ENCODE results near the gene CIROP. TPM values are rescaled to one million over a fixed set of nuclear protein-coding genes. Genes with fewer than 3 reads are reported as not detected.
A peak's percentile ranks its signal among the peaks of the same experiment; 100 is the strongest.
"Not testable (repeated sequence)": the region's sequence is repeated elsewhere in the genome, so short reads cannot be mapped to it uniquely, and the experiment has no call there.

Gene CIROP
- total RNA-seq, 1 donor, result not detected

DNA sequence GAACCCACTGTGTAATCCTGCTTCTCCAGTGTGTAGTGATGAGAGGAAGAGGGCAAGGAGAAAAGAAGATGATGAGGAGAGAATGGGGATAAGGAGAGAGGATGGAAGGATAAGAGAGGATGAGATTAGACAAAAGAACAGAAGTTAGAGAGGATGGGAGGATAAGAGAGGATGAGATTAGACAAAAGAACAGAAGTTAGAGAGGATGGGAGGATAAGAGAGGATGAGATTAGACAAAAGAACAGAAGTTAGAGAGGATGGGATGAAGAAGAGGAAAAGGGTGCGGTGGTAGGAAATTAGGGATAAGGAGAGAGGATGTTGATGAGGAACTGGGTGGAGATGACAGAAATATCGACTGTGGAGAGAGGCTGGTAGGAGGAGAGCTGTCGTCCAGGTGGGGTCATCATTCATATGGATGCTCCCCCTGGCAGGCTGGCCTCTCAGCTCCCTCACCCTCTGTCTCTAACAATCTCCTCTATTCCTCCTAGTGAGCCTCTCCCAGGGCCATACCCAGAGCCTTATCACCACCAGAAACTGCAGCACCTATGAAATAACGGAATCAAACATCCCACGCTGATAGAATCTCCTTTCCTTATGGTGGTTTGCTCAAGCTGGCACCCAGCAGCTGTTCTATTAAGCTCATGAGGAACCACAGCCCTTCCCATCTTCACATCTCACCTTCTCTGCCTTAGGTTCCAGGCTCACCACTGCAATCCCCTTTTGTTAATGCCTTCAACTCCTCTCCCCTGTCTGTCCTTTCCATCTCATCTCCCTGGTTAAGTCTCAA lies 6.0 kb upstream of the CIROP start:
- Histone ChIP-seq H3K9me3 (ENCODE audit: low read depth, low read length) (no peaks in the 10 kb centered on the region), H3K4me1 (ENCODE audit: insufficient read depth, low read length) (peaks cover 50% of the 10 kb centered on the region), H3K27me3 (ENCODE audit: insufficient read depth, low read length) (peaks cover 2% of the 10 kb centered on the region), H3K4me3 (ENCODE audit: low read length) (no peak overlapping the region)

DNA sequence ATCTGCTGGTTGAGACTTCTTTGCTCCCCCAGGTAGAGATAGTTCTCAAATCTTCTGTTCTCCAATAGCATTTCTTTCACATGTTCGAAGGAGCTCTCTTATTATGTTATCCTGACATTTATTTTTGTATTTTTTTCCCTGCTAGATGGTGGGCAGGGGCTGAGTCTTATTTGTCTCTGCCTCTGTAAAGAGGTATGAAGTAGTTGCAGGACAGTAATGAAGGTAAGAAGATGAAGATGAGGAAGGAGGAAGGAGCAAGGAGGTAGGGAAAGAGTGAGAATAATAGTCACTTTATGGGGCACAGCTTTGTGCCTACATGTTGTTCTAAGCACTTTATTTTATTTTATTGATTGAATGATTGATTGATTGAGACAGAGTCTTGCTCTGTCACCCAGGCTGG lies 5.0 kb upstream of the CIROP start:
- Histone ChIP-seq H3K4me1 (ENCODE audit: insufficient read depth, low read length) (peaks cover 46% of the 10 kb centered on the region), H3K9me3 (ENCODE audit: low read depth, low read length) (no peaks in the 10 kb centered on the region), H3K4me3 (ENCODE audit: low read length) (no peak overlapping the region), H3K27me3 (ENCODE audit: insufficient read depth, low read length) (peaks cover 2% of the 10 kb centered on the region)

DNA sequence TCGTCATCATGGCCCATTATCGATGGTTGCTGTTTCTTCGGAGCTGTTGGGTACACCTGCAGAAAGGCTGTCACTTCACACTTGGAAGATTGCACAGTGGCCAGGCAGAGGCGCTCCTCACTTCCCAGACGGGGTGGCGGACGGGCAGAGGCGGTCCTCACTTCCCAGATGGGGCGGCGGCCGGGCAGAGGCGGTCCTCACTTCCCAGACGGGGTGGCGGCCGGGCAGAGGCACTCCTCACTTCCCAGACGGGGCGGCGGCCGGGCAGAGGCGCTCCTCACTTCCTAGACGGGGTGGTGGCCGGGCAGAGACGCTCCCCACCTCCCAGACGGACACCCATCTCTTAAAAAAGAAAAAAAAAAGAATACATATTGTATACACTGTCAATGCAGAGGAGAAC lies 3.4 kb upstream of the CIROP start:
- H3K4me1 ChIP-seq (ENCODE audit: insufficient read depth, low read length), result peaks cover 30% of the 10 kb centered on the region
- H3K27me3 ChIP-seq (ENCODE audit: insufficient read depth, low read length); H3K4me3 ChIP-seq (ENCODE audit: low read length); H3K9me3 ChIP-seq (ENCODE audit: low read depth, low read length): not testable (repeated sequence)

DNA sequence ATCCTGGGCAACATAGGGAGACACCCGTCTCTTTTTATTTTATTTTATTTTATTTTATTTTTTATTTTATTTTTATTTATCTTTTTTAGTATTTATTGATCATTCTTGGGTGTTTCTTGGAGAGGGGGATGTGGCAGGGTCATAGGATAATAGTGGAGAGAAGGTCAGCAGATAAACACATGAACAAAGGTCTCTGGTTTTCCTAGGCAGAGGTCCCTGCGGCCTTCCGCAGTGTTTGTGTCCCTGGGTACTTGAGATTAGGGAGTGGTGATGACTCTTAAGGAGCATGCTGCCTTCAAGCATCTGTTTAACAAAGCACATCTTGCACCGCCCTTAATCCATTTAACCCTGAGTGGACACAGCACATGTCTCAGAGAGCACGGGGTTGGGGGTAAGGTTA lies 2.8 kb upstream of the CIROP start:
- H3K9me3 ChIP-seq (ENCODE audit: low read depth, low read length); H3K4me3 ChIP-seq (ENCODE audit: low read length); H3K27me3 ChIP-seq (ENCODE audit: insufficient read depth, low read length): not testable (repeated sequence)
- peaks cover 24% of the 10 kb centered on the region for H3K4me1 ChIP-seq (ENCODE audit: insufficient read depth, low read length)

DNA sequence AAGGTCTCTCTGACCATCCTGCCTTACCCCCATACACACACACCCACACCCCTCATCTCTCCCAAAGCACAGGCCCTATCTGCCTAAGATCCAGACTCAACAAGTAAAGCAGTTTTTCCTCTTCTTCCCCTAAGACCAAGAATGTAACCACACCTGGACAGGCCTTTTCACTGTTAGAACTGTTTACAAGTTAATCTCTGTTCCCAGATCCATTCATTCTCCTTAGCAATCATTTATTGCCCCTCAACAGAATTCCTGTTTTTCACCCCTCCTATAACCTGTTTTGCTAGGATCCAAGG lies 1.9 kb upstream of the CIROP start:
- Histone ChIP-seq H3K4me1 (ENCODE audit: insufficient read depth, low read length) (peaks cover 19% of the 10 kb centered on the region), H3K27me3 (ENCODE audit: insufficient read depth, low read length) (peaks cover 2% of the 10 kb centered on the region), H3K4me3 (ENCODE audit: low read length) (no peak overlapping the region), H3K9me3 (ENCODE audit: low read depth, low read length) (no peaks in the 10 kb centered on the region)

DNA sequence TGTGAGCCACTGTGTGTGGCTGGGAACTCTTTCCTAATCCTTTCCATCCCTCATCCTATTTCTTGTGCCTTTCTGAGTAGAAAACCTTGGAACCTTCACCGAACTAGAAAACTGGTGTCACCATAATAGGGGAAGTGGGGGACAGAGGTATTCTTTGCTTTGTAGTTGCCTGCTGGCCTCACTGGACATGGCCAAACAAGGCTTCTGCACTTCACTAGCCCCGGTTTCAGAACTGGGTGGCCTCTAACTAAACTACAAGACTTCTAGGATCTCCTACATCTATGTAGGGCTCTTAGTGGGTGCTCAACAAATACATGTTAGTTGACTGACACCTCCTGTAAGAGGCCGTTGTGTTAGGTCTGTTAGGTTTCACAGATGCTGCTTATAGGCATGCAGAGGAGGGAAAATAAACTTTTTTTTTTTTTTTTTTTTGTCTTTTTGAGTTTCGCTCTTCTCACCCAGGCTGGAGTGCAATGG lies 597 bp upstream of the CIROP start:
- Histone ChIP-seq H3K27me3 (ENCODE audit: insufficient read depth, low read length) (no peaks in the 10 kb centered on the region), H3K9me3 (ENCODE audit: low read depth, low read length) (no peaks in the 10 kb centered on the region), H3K4me3 (ENCODE audit: low read length) (no peak overlapping the region), H3K4me1 (ENCODE audit: insufficient read depth, low read length) (peaks cover 9% of the 10 kb centered on the region)

DNA sequence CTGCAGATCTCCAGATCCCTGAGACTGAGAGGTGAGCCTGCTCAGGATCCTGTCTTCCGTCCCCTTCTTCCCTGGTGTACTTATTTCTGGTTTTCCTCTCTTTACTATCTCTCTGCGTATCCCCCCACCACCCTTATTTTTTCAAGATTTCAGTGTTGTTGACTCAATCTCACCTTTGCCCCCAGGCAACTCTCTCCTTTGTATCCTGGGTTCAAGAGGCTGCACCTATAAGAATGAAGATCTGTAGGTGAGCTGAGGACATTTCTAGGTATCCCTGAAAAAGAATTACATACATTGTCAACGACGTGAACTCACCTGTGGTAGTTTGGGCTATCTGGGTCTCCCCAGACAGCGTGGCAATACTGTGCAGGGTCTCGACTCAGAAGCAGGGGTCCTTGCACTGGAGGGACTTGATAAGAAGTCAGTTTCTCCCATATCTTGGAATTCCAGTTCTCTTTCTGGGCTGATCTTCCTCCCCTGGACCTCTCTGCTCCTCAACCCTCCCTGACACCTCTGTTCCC lies 659 bp downstream of the CIROP start:
- H3K27me3 ChIP-seq (ENCODE audit: insufficient read depth, low read length), result no peaks in the 10 kb centered on the region
- H3K4me1 ChIP-seq (ENCODE audit: insufficient read depth, low read length), result peaks cover 9% of the 10 kb centered on the region
- no peak overlapping the region for H3K4me3 ChIP-seq (ENCODE audit: low read length)
- H3K9me3 ChIP-seq (ENCODE audit: low read depth, low read length), result no peaks in the 10 kb centered on the region

DNA sequence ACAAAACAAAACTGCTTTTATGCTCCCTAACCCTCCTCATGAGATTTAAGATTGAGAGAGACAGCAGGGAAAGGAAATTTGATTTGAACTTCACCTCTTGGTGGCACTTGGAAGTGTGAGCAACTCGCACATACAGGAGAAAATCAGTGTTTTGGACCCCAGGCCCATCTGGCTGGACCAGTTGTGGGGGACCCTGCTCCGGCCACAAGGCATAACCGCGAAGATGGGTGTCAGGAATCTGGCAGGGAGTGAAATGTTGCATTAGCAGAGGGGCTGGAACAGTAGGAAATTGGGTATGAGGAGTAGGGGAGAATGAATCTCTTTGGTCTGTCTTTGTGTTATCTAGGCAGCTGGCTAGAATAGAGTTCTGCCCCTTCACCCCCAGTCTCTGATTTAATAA lies 1.2 kb downstream of the CIROP start:
- no peaks in the 10 kb centered on the region for H3K27me3 ChIP-seq (ENCODE audit: insufficient read depth, low read length)
- no peaks in the 10 kb centered on the region for H3K9me3 ChIP-seq (ENCODE audit: low read depth, low read length)
- H3K4me1 ChIP-seq (ENCODE audit: insufficient read depth, low read length), result peaks cover 9% of the 10 kb centered on the region
- no peak overlapping the region for H3K4me3 ChIP-seq (ENCODE audit: low read length)

DNA sequence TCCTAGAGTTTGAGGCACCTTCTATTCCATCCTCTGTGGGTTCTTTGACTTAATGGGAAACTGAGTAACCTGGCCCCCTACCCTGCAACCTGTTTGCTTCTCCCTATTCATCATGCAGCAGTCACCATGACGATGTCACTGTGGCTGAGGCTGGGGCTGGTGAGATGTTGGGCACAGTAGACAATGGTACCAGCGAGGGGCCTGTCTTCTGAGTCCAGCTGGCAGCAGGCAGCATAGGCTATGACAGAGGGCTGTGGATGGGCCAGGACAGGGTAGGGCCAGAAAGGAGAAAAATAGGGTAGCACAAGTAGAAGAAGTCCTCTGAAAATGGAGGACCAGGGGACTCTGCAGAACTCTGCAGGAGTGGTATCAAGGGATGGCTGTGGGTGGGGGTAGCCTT lies 2.0 kb downstream of the CIROP start:
- Histone ChIP-seq H3K4me3 (ENCODE audit: low read length) (no peak overlapping the region), H3K9me3 (ENCODE audit: low read depth, low read length) (no peaks in the 10 kb centered on the region), H3K4me1 (ENCODE audit: insufficient read depth, low read length) (peaks cover 9% of the 10 kb centered on the region), H3K27me3 (ENCODE audit: insufficient read depth, low read length) (no peaks in the 10 kb centered on the region)

DNA sequence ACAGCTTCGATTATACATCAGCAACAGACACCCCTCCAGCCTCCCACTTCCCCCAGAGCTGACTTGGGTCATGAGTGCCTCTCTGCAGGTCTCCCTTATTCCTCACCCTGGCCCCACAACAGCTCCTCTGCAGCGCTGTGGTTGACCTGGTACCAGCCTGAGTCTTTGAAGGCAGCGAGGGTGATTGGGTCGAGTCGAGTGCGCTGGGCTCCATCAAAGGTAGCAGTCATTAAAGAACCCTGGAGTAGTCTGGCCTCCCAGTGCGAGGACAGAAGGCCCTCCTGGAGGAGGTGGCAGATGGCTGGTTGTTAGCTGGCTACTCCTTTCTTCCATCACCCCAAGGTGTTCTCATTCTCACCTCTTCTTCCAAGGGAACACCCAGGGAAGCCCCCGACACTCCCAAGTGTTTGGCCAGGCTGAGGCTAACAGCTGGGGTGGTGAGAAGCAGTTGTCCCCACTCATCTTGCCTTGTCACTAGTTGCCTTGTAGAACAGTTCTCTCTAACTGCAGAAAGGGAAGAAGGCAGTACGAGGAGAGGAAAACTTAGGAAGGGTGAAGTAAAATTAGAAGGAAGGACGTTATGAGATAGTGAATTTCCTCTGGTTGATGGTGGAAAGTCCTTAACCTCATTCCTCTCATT lies 2.7 kb downstream of the CIROP start:
- H3K4me1 ChIP-seq (ENCODE audit: insufficient read depth, low read length), result peaks cover 14% of the 10 kb centered on the region
- no peaks in the 10 kb centered on the region for H3K27me3 ChIP-seq (ENCODE audit: insufficient read depth, low read length)
- H3K4me3 ChIP-seq (ENCODE audit: low read length), result no peak overlapping the region
- no peaks in the 10 kb centered on the region for H3K9me3 ChIP-seq (ENCODE audit: low read depth, low read length)

DNA sequence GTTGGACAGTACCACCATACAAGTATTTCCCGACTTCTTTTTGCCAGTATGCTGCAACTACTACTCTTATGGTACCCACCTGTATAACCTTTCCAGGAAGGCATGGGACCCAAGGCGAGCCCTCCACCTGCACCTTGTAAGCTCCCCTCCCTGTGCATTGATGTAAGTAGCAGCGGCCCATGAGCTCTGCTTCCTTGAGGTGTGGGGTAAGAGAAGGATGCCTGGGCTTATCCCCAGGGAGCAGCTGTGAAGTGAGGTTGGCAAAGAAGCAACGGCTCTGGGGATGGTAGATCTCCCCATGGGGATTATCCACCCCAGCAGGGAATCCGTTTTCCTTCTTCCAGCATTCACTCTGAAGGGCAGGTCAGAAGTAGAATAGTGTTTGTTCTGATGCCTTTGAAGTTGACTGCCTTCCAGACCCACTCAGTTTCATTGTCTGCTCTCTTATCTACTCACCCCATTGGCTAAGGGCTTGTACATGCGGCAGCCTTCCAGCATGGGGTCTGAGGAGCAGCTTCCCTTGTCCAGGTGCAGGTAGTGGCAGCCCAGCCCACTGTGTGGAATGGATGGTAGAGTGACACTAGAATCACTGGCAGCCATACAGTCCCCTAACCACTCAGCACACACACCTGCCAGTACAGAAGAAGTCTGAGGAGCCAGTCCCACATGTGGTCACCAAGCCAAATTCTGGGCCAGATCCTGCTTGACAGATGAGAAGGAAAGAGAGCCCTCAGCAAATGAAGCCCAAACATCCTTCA lies 3.4 kb downstream of the CIROP start:
- H3K4me1 ChIP-seq (ENCODE audit: insufficient read depth, low read length), result peaks cover 21% of the 10 kb centered on the region
- H3K9me3 ChIP-seq (ENCODE audit: low read depth, low read length), result no peaks in the 10 kb centered on the region
- no peak overlapping the region for H3K4me3 ChIP-seq (ENCODE audit: low read length)
- no peaks in the 10 kb centered on the region for H3K27me3 ChIP-seq (ENCODE audit: insufficient read depth, low read length)

DNA sequence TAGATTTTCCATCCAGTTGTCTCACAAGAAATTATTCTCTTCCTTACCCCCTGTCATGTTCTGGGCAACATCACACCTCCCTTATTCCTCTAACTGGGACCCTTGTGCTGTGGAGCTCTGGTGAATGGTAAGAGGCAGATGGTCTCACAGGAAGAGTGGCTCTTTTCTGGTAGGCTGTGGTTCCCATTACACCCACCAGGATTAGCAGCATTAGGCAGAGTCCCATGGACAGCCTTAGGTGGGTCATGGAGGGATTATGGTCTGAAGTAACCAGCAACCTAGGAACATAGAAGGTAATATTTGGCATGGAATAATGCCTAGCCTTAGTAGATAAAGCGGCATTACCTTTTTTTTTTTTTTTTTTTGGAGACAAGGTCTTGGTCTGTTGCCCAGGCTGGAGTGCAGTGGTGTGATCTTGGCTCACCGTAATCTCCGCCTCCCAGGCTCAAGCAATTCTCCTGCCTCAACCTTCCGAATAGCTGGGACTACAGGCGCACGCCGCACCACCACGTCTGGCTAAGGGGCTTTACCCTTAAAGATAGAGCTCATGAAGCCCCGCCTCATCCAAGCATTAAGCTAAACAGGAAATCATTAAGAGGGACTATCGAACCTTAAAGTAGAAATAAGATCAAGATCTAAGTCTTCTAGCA lies 5.5 kb downstream of the CIROP start:
- Histone ChIP-seq H3K4me1 (ENCODE audit: insufficient read depth, low read length) (peaks cover 15% of the 10 kb centered on the region), H3K9me3 (ENCODE audit: low read depth, low read length) (no peaks in the 10 kb centered on the region), H3K4me3 (ENCODE audit: low read length) (no peak overlapping the region), H3K27me3 (ENCODE audit: insufficient read depth, low read length) (no peaks in the 10 kb centered on the region)

DNA sequence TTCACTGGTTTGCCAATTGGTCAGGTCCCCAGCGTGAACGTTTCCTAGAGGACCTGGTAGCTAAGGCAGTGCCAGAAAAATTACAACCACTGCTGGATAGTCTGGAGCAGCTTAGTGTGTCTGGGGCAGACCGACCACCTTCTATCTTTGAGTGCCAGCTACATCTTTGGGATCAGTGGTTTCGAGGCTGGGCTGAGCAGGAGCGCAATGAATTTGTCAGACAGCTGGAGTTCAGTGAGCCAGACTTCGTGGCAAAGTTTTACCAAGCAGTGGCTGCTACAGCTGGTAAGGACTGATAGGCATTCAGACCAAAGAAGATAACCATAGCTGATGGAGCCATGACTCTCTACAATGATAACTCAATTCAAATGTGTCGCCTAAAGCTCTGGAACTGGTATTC lies 7.0 kb downstream of the CIROP start:
- Histone ChIP-seq H3K4me1 (ENCODE audit: insufficient read depth, low read length) (peaks cover 28% of the 10 kb centered on the region), H3K9me3 (ENCODE audit: low read depth, low read length) (no peaks in the 10 kb centered on the region), H3K4me3 (ENCODE audit: low read length) (no peak overlapping the region), H3K27me3 (ENCODE audit: insufficient read depth, low read length) (no peaks in the 10 kb centered on the region)

DNA sequence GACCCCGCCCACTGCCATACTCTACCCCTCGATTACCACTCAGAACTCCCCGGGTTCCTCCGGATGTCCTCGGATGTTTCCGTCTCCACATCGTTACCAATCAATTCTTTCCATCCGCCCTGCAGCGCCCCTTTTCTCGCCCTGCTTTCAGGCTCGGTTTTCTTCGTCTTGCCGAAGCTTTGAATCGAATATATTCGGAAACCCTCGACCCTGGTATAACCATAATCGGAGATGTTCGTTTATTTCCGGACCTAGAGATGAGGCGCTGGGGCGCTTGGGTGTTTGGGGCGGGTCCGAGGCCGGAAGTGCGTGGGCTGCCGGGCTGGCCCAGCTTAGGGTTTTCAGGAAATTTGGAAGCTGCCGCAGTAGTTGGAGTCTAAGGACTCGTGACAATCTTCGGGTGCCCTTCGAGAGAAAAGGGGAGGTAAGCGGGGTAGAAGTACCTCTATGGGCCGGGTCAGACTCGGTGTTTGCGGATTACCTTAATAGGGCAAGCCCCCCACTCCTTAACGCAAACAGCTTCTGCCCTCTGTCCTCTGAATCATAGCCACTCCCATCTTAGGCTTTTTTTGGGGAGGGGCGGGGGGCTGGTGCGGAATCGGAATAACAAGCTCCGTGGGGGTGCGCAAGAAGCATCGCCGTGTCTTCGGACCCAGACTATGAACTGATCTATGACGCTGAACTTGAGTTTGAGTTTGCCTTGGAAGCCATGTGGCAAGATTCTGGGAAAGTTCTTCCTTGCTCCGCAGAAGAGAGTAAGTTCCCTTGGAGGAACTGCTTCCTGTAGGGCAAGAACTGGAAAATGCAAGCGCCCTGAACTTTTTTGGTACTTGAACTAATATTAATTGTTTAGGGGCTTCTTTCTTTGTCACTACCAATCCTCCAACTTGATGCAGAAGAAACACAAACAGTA lies 9.3 kb downstream of the CIROP start, which contains the start of gene C14orf119:
Gene C14orf119 (plus strand): TSS at position 310 of the 913 bp plus-strand sequence. CDS start 2,154 bp downstream, outside the sequence.
- Histone ChIP-seq H3K4me1 (ENCODE audit: insufficient read depth, low read length) (peaks cover 28% of the 10 kb centered on the region), H3K27me3 (ENCODE audit: insufficient read depth, low read length) (no peaks in the 10 kb centered on the region), H3K4me3 (ENCODE audit: low read length) (peak within 1 kb of the TSS; percentile 81), H3K9me3 (ENCODE audit: low read depth, low read length) (no peaks in the 10 kb centered on the region)
